ENCODE measurements around the gene HAPLN3.

GRCh38 chr15:88938802-88939485 is 43.6 kb upstream of the HAPLN3 start:
- TF ChIP-seq EZH2phosphoT487 (IDR thresholded peaks at IDR 0.05; ENCODE audit: insufficient read depth, low read depth): no peak
- no peak for TF ChIP-seq EZH2 (IDR thresholded peaks at IDR 0.05; ENCODE audit: insufficient read depth, poor library complexity, severe bottlenecking)
